GM19467 (cell line): ENCODE measurements around the gene CPVL.

ENCODE experiments used
- ATAC-seq: cut with Tn5 transposase; IDR thresholded peaks from one replicate; pipeline ENCODE4 v1.9.1; 2021; ENCODE audit warnings: mild to moderate bottlenecking, moderate library complexity; ENCODE audit not compliant: unreplicated experiment

Gene CPVL

GRCh38 chr7:29156907-29157452 lies 10.6 kb upstream of the CPVL start:
- ATAC-seq, result no peak

GRCh38 chr7:29154076-29154475 lies 7.7 kb upstream of the CPVL start:
- ATAC-seq, result no peak

- ATAC-seq, result no peak
Measured at GRCh38 chr7:29150856-29151255, 4.5 kb upstream of the CPVL start.

- no peak for ATAC-seq
Measured at GRCh38 chr7:29149036-29149435, 2.7 kb upstream of the CPVL start.

- ATAC-seq, result no peak
Measured at GRCh38 chr7:29147821-29148220, 1.5 kb upstream of the CPVL start.

- no peak for ATAC-seq
Measured at GRCh38 chr7:29146888-29147609, 712 bp upstream of the CPVL start.

GRCh38 chr7:29145553-29146056 lies 732 bp downstream of the CPVL start:
- no peak for ATAC-seq

- ATAC-seq, result no peak
Measured at GRCh38 chr7:29143751-29144150, 2.6 kb downstream of the CPVL start.

GRCh38 chr7:29142021-29142727 lies 4.2 kb downstream of the CPVL start:
- no peak for ATAC-seq

- no peak for ATAC-seq
Measured at GRCh38 chr7:29140873-29141468, 5.4 kb downstream of the CPVL start.

- ATAC-seq, result no peak
Measured at GRCh38 chr7:29139796-29140195, 6.5 kb downstream of the CPVL start.

GRCh38 chr7:29139191-29139590 lies 7.1 kb downstream of the CPVL start:
- no peak for ATAC-seq

GRCh38 chr7:29138588-29138987 lies 7.7 kb downstream of the CPVL start:
- no peak for ATAC-seq

GRCh38 chr7:29135846-29136245 lies 10.5 kb downstream of the CPVL start:
- no peak for ATAC-seq

GRCh38 chr7:29132980-29133379 lies 13.4 kb downstream of the CPVL start:
- ATAC-seq, result no peak

- ATAC-seq, result no peak
Measured at GRCh38 chr7:29131678-29132077, 14.7 kb downstream of the CPVL start.

- no peak for ATAC-seq
Measured at GRCh38 chr7:29130096-29130495, 16.2 kb downstream of the CPVL start.

- ATAC-seq, result no peak
Measured at GRCh38 chr7:29127527-29127926, 18.8 kb downstream of the CPVL start.

- ATAC-seq, result no peak
Measured at GRCh38 chr7:29126804-29127203, 19.5 kb downstream of the CPVL start.

- no peak for ATAC-seq
Measured at GRCh38 chr7:29123626-29124190, 22.6 kb downstream of the CPVL start.

GRCh38 chr7:29122759-29123158 lies 23.6 kb downstream of the CPVL start:
- no peak for ATAC-seq
